Lower leg skin (tissue), 4 donors: ENCODE data around the gene CSH2. TPM values are rescaled to one million over a fixed set of nuclear protein-coding genes. Genes with fewer than 3 reads are reported as not detected.

ENCODE experiments used
- DNase-seq, 2 donors: peaks; one replicate each; pipeline ENCODE4 v3.0.0-alpha.2; 2019; ENCODE audit warnings: low spot score in 2 of 2
- H3K4me3 ChIP-seq: fragments of 200-600 bp; sonication (generic); 2 replicates; pipeline ENCODE4 v1.5.1; 2017; ENCODE audit warnings: mild to moderate bottlenecking, low read depth; ENCODE audit not compliant: poor library complexity, severe bottlenecking
- POLR2A ChIP-seq, 2 donors: fragments of 450-650 bp; IDR thresholded peaks; one replicate each; pipeline ENCODE4 v1.6.1; 2016 to 2017; ENCODE audit warnings: antibody characterized with exemption in 2 of 2, mild to moderate bottlenecking in 1 of 2, moderate library complexity in 1 of 2
- WGBS, 2 donors: methylation state at CpG; one replicate each; pipeline ENCODE4 v1.1.5; 2018; 5-methylcytosine and 5-hydroxymethylcytosine counted together
- intact Hi-C: fragments of 100-400 bp; cut with DNase I; formaldehyde crosslinking; loops from one replicate; pipeline ENCODE4 v1.15.0; 2023; ENCODE audit warnings: low total_unique reads
- total RNA-seq, 4 donors: library from RNA; depleted of rRNA; stranded (reverse); fragments of >200 nt; gene quantifications; one replicate each; pipeline ENCODE4 v1.1.0, GENCODE V29; 2016
- TF ChIP-seq, protein P1 (sequence below), 3 donors: fragments of 450-650 bp; IDR thresholded peaks; one replicate each; pipeline ENCODE4 v1.5.1; 2016; ENCODE audit warnings: antibody characterized with exemption in 3 of 3, mild to moderate bottlenecking in 3 of 3, moderate library complexity in 2 of 3

Gene CSH2
- total RNA-seq, 4 donors from 2014 or later: not detected

DNA sequence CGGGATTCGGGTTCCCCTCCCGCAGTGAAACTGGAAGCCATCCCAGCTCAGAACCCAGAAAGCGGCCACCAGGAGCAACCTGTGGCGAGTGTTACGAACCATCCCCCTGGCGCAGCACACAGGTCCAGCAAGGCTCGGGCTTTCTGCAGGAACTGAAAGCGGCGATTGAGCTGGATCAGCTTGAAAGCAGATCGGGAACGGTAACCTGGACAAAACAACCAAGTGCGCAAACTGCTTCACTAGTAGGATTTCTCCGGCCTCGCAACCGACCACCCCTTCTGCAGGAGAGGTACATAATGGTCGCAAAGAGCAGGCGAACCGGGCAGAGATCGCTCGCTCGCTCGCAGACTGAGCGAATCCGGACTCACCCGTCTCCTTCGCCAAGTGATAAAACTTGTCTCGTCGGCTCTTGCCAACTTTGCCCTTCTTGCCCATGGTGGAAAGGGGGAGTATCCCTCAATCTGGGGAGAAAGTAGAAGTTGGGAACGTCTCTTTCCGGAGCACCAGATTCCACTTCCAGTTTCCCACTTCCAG is 46.9 kb downstream of the CSH2 start:
- H3K4me3 ChIP-seq: peak overlapping the region; percentile 49
- no peak for DNase-seq
- 0 to 1% methylated on average over 31 of the region's 31 CpGs for WGBS, 2 donors
- intact Hi-C loops: no loop called here
- TF ChIP-seq POLR2A (IDR thresholded peaks at IDR 0.05): no peak

DNA sequence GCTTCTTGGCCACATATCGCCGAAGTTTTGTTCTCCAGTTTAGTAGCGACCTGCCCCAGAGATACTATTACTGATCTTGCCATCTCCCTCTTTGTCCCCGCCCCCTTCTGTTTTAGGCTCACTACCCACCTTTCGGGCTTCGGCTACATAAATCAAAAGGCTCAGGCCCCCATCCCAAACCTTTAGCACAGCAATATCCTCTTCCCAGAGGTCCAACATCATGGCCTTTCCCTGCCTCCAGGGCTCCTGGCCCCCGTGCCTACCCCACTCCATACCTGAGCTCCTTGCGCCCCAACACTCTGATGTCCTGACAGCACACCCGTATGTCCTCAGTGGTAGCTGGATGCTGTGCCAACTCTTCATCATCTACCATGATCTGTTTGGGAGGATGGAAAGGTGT is 49.1 kb downstream of the CSH2 start:
- TF ChIP-seq, protein P1, sequence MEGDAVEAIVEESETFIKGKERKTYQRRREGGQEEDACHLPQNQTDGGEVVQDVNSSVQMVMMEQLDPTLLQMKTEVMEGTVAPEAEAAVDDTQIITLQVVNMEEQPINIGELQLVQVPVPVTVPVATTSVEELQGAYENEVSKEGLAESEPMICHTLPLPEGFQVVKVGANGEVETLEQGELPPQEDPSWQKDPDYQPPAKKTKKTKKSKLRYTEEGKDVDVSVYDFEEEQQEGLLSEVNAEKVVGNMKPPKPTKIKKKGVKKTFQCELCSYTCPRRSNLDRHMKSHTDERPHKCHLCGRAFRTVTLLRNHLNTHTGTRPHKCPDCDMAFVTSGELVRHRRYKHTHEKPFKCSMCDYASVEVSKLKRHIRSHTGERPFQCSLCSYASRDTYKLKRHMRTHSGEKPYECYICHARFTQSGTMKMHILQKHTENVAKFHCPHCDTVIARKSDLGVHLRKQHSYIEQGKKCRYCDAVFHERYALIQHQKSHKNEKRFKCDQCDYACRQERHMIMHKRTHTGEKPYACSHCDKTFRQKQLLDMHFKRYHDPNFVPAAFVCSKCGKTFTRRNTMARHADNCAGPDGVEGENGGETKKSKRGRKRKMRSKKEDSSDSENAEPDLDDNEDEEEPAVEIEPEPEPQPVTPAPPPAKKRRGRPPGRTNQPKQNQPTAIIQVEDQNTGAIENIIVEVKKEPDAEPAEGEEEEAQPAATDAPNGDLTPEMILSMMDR (IDR thresholded peaks at IDR 0.05): no peak
- TF ChIP-seq POLR2A (IDR thresholded peaks at IDR 0.05): no peak
- 92 to 96% methylated on average over 9 of the region's 9 CpGs for WGBS, 2 donors
- intact Hi-C loops: loop anchor here (5.0 kb wide), 1 partner anchor 37 kb away; no protein-coding TSS in a partner anchor
- H3K4me3 ChIP-seq: no peak overlapping the region
- DNase-seq: no peak

DNA sequence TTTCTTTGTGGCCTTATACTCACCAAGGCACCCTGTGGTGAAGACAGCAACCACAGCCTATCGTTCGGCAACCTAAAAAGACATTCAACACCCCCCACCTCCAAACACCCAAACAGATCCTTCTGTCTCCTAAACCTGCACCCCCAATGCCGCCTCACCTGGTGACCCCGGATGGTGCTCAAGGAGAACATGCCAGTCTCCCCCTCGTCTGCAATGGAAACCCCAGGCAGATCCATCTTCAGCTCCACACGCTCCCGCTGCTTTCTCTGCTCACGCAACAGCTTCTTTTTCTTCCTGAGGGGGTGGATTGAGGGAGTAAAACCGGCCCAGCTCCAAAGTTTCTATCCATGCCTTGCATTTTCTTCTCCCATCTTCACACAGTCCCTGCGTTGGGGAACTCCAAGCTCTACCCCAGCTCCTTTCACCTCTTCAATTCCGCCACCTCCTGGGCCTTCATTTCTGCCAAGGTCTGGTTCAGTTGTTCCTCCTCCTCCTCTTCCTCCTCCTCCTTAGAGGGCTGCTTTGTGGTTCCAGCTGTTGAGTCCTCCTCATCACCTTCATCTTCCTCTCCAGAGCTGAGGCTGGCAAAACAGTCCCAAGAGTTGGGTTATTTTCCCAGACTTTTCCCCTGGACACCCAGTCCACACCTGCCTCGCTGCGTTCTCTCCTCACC is 49.7 kb downstream of the CSH2 start:
- TF ChIP-seq POLR2A (IDR thresholded peaks at IDR 0.05): no peak
- TF ChIP-seq, protein P1 (IDR thresholded peaks at IDR 0.05): no peak
- intact Hi-C loops: loop anchor here (5.0 kb wide), 1 partner anchor 36 kb away; no protein-coding TSS in a partner anchor
- no peak overlapping the region for H3K4me3 ChIP-seq
- WGBS, 2 donors: 94 to 95% methylated on average over 13 of the region's 13 CpGs
- no peak for DNase-seq

DNA sequence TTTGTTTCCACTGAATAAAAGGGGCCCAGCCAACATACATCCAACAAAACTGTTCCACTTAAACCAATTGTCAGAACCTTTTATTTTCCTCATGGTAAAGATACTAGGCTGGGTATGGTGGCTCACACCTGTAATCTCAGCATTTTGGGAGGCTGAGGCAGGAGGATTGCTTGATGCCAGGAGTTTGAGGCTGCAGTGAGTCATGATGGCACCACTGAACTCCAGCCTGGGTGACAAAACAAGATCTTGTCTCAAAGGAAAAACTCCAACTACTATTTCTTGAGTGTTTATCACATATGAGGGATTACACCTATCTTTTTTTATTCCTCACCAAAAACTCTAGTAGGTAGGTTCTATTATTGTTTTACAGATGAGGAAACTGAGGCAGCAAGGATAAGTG is 50.9 kb downstream of the CSH2 start:
- DNase-seq: no peak
- TF ChIP-seq, protein P1 (IDR thresholded peaks at IDR 0.05): no peak
- TF ChIP-seq POLR2A (IDR thresholded peaks at IDR 0.05): no peak
- intact Hi-C loops: loop anchor here (5.0 kb wide), 1 partner anchor 35 kb away; no protein-coding TSS in a partner anchor
- no peak overlapping the region for H3K4me3 ChIP-seq

Other genes with a start within 250 kb of the CSH2 start
- 1 to 10 TPM; 3.3 to 9.0 (median 4.8) TPM for gene LIMD2, start 173.6 kb downstream of the CSH2 start, total RNA-seq
- gene STRADA, start 131.9 kb downstream of the CSH2 start, total RNA-seq: 10 to 100 TPM; 15.8 to 26.4 (median 19.3) TPM
- gene CCDC47, start 100.1 kb downstream of the CSH2 start, total RNA-seq: 10 to 100 TPM; 48.7 to 71.9 (median 59.5) TPM
- 10 to 100 TPM; 59.1 to 87.4 (median 64.0) TPM for gene DDX42, start 99.5 kb downstream of the CSH2 start, total RNA-seq
- 100 to 1,000 TPM in 1 of 4 donors, 10 to 100 TPM in 3; 68.9 to 126 (median 88.7) TPM for gene PSMC5, start 46.2 kb downstream of the CSH2 start, total RNA-seq
- 10 to 100 TPM; 28.4 to 76.8 (median 47.2) TPM for gene FTSJ3, start 46.0 kb downstream of the CSH2 start, total RNA-seq
- gene SMARCD2, start 31.0 kb downstream of the CSH2 start, total RNA-seq: 100 to 1,000 TPM; 235 to 310 (median 272) TPM
- gene GH2, start 8.3 kb upstream of the CSH2 start, total RNA-seq: not detected
- not detected for gene CSH1, start 22.9 kb upstream of the CSH2 start, total RNA-seq
- not detected for gene CSHL1, start 37.6 kb upstream of the CSH2 start, total RNA-seq
- not detected for gene GH1, start 45.2 kb upstream of the CSH2 start, total RNA-seq
- 1 to 10 TPM in 3 of 4 donors, under 1 TPM in 1; 0.72 to 5.8 (median 3.5) TPM for gene CD79B, start 58.7 kb upstream of the CSH2 start, total RNA-seq
- gene SCN4A, start 99.2 kb upstream of the CSH2 start, total RNA-seq: 1 to 10 TPM in 1 of 4 donors, under 1 TPM in 3; 0.80 to 1.5 (median 0.81) TPM
- under 1 TPM in 1 of 4 donors, not detected in 3; 0.17 TPM for gene PRR29, start 124.7 kb upstream of the CSH2 start, total RNA-seq
- 10 to 100 TPM; 11.5 to 26.8 (median 19.9) TPM for gene ICAM2, start 147.0 kb upstream of the CSH2 start, total RNA-seq